ENCODE data around the gene SNORC. TPM values are rescaled to one million over a fixed set of nuclear protein-coding genes. Genes with fewer than 3 reads are reported as not detected.

SNORC gene
- total and polyA plus RNA-seq, 4 donors: 2.4 to 12.3 (median 6.6) TPM

GRCh38 chr2:232891621-232892071 is 21.6 kb downstream of the SNORC start:
- no peaks in the 10 kb centered on the region for H3K4me1 ChIP-seq (ENCODE audit: control insufficient read depth in 4 of 4, insufficient read depth in 4 of 4, low read length in 3 of 4)
- H3K4me3 ChIP-seq (ENCODE audit: low read depth in 1 of 3, low read length in 3 of 3): no peak overlapping the region
- H3K27me3 ChIP-seq (ENCODE audit: control insufficient read depth in 4 of 4, insufficient read depth in 4 of 4, low read length in 3 of 4): no peaks in the 10 kb centered on the region
- H3K9ac ChIP-seq (ENCODE audit: low read depth in 1 of 2, low read length in 2 of 2): no peak overlapping the region
- H3K9me3 ChIP-seq (ENCODE audit: control insufficient read depth in 4 of 4, low read length in 3 of 4): no peaks in the 10 kb centered on the region
- whole genome bisulfite sequencing: 82% methylated on average over 11 of the region's 11 CpGs
- DNase-seq (ENCODE audit: low spot score): no peak
- H3K36me3 ChIP-seq (ENCODE audit: control insufficient read depth in 4 of 4, insufficient read depth in 3 of 4, low read depth in 1 of 4, low read length in 3 of 4): peaks cover 0 to 43% (median 13%) of the 10 kb centered on the region in 4 donors
- H3K27ac ChIP-seq (ENCODE audit: low read depth in 1 of 2, low read length in 2 of 2): no peak overlapping the region
- TF ChIP-seq FOXA2 (IDR thresholded peaks at IDR 0.05) (no peak), ATF3 (IDR thresholded peaks at IDR 0.05) (no peak), RAD21 (IDR thresholded peaks at IDR 0.05) (no peak)
- TF ChIP-seq, protein P1, sequence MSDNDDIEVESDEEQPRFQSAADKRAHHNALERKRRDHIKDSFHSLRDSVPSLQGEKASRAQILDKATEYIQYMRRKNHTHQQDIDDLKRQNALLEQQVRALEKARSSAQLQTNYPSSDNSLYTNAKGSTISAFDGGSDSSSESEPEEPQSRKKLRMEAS (IDR thresholded peaks at IDR 0.05): no peak

DNA sequence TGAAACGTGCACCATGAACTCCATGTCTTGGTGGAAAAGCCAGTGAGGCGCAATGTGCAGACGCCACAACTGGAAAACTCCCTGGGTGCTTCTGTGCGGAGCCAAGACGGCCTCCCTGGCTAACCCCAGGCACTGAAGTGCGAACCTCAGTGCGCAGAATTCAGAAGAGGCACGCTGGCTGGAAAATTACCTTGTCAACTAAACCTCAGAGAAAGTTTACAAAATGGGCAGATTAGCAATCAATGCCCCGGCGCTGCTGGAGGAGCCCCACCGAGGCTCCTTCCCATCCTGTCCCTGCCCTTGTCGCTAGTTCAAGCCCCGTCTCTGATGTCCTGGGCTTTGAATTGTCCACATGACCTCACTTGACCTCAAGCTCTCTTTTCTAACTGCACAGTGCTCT is 22.2 kb downstream of the SNORC start:
- no peak overlapping the region for H3K4me3 ChIP-seq (ENCODE audit: low read depth in 1 of 3, low read length in 3 of 3)
- peak; percentile 25 for DNase-seq (ENCODE audit: low spot score)
- no peak for TF ChIP-seq NR2F2 (IDR thresholded peaks at IDR 0.05)
- TF ChIP-seq, protein P1 (IDR thresholded peaks at IDR 0.05): no peak
- TF ChIP-seq ATF3 (IDR thresholded peaks at IDR 0.05): no peak
- TF ChIP-seq, protein P2, sequence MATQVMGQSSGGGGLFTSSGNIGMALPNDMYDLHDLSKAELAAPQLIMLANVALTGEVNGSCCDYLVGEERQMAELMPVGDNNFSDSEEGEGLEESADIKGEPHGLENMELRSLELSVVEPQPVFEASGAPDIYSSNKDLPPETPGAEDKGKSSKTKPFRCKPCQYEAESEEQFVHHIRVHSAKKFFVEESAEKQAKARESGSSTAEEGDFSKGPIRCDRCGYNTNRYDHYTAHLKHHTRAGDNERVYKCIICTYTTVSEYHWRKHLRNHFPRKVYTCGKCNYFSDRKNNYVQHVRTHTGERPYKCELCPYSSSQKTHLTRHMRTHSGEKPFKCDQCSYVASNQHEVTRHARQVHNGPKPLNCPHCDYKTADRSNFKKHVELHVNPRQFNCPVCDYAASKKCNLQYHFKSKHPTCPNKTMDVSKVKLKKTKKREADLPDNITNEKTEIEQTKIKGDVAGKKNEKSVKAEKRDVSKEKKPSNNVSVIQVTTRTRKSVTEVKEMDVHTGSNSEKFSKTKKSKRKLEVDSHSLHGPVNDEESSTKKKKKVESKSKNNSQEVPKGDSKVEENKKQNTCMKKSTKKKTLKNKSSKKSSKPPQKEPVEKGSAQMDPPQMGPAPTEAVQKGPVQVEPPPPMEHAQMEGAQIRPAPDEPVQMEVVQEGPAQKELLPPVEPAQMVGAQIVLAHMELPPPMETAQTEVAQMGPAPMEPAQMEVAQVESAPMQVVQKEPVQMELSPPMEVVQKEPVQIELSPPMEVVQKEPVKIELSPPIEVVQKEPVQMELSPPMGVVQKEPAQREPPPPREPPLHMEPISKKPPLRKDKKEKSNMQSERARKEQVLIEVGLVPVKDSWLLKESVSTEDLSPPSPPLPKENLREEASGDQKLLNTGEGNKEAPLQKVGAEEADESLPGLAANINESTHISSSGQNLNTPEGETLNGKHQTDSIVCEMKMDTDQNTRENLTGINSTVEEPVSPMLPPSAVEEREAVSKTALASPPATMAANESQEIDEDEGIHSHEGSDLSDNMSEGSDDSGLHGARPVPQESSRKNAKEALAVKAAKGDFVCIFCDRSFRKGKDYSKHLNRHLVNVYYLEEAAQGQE (IDR thresholded peaks at IDR 0.05): no peak
- TF ChIP-seq EGR1 (IDR thresholded peaks at IDR 0.05; ENCODE audit: low read depth in 2 of 2): no peak
- no peak for TF ChIP-seq TAF1 (conservative IDR thresholded peaks at IDR 0.05)
- no peak for TF ChIP-seq ZBTB33 (IDR thresholded peaks at IDR 0.05)
- no peak for TF ChIP-seq RAD21 (IDR thresholded peaks at IDR 0.05)
- no peak for TF ChIP-seq RXRA (IDR thresholded peaks at IDR 0.05)
- no peak for TF ChIP-seq HNF4G (IDR thresholded peaks at IDR 0.05)
- no peak for TF ChIP-seq JUND (IDR thresholded peaks at IDR 0.05)
- TF ChIP-seq GABPA (IDR thresholded peaks at IDR 0.05 in 1 of 2, conservative IDR thresholded peaks at IDR 0.05 in 1 of 2): no peak
- no peak for TF ChIP-seq YY1 (IDR thresholded peaks at IDR 0.05)
- TF ChIP-seq FOXA2 (IDR thresholded peaks at IDR 0.05): no peak
- TF ChIP-seq CTCF (IDR thresholded peaks at IDR 0.05; ENCODE audit: low read depth, low read length, missing input control): no peak
- TF ChIP-seq SP1 (IDR thresholded peaks at IDR 0.05): no peak
- TF ChIP-seq HNF4A (conservative IDR thresholded peaks at IDR 0.05): no peak
- no peak for TF ChIP-seq FOXA1 (IDR thresholded peaks at IDR 0.05)
- no peak overlapping the region for H3K27ac ChIP-seq (ENCODE audit: low read depth in 1 of 2, low read length in 2 of 2)
- no peaks in the 10 kb centered on the region for H3K27me3 ChIP-seq (ENCODE audit: control insufficient read depth in 4 of 4, insufficient read depth in 4 of 4, low read length in 3 of 4)
- H3K9ac ChIP-seq (ENCODE audit: low read depth in 1 of 2, low read length in 2 of 2): no peak overlapping the region
- WGBS: 96% methylated on average over 13 of the region's 13 CpGs
- H3K9me3 ChIP-seq (ENCODE audit: control insufficient read depth in 4 of 4, low read length in 3 of 4): no peaks in the 10 kb centered on the region
- H3K4me1 ChIP-seq (ENCODE audit: control insufficient read depth in 4 of 4, insufficient read depth in 4 of 4, low read length in 3 of 4): no peaks in the 10 kb centered on the region
- H3K36me3 ChIP-seq (ENCODE audit: control insufficient read depth in 4 of 4, insufficient read depth in 3 of 4, low read depth in 1 of 4, low read length in 3 of 4): peaks cover 0 to 37% (median 11%) of the 10 kb centered on the region in 4 donors

Data from liver (tissue), 9 donors.